Endothelial cell of umbilical vein (primary cell): ENCODE data around the gene PPM1H. TPM values are rescaled to one million over a fixed set of nuclear protein-coding genes. Genes with fewer than 3 reads are reported as not detected.

Experiments used
- BruUV-seq: library from RNA; stranded (reverse); fragments of 400-500 nt; replicated peaks from 2 replicates; lab custom pipeline; 2021; lab: Mats Ljungman, UMichigan
- CTCF ChIA-PET: fragments of 300-600, 350-600 bp; sonication (Branson Sonifier 250); formaldehyde crosslinking; loops from one replicate; lab custom pipeline; 2021; ENCODE audit warnings: antibody characterized with exemption, inconsistent platforms; lab: Charles Lee
- POLR2A ChIA-PET: fragments of 300-600, 350-600 bp; sonication (Branson Sonifier 250); formaldehyde crosslinking; loops from one replicate; lab custom pipeline; 2021; ENCODE audit warnings: antibody characterized with exemption, inconsistent platforms; lab: Charles Lee
- DNase-seq: peaks from one replicate; pipeline ENCODE4 v3.0.0-alpha.2; 2011; ENCODE audit warnings: low read depth, low spot score
- FAIRE-seq: peaks from 2 replicates; lab custom pipeline; 2011; peaks lifted over from hg19 to GRCh38; lab: Jason Lieb, UNC
- H2AFZ ChIP-seq: 2 replicates; pipeline ENCODE4 v1.6.0; 2012; ENCODE audit warnings: low read depth, low read length, control low read depth, inconsistent platforms
- H3K27ac ChIP-seq: 2 replicates; pipeline ENCODE4 v1.5.1; 2011; ENCODE audit warnings: low read depth, mild to moderate bottlenecking, control low read depth, low read length, moderate library complexity; ENCODE audit not compliant: insufficient read depth
- H3K27me3 ChIP-seq, 2 experiments: 2 replicates each; pipeline versions ENCODE4 v1.6.0 to v1.6.1; 2011; ENCODE audit warnings: low read length in 2 of 2, mixed read lengths in 1 of 2; ENCODE audit not compliant: control insufficient read depth in 2 of 2, insufficient read depth in 2 of 2
- H3K36me3 ChIP-seq, 2 experiments: 2 replicates in 1 of 2; 3 replicates in 1 of 2; pipeline ENCODE4 v1.5.1; 2011; ENCODE audit warnings: low read length in 2 of 2, mild to moderate bottlenecking in 1 of 2, moderate library complexity in 1 of 2; ENCODE audit not compliant: control insufficient read depth in 2 of 2, insufficient read depth in 2 of 2; ENCODE audit errors: extremely low read depth in 1 of 2
- H3K4me1 ChIP-seq: 3 replicates; pipeline ENCODE4 v1.5.1; 2011; ENCODE audit warnings: mild to moderate bottlenecking, low read length; ENCODE audit not compliant: control insufficient read depth, insufficient read depth; ENCODE audit errors: extremely low read depth
- H3K4me2 ChIP-seq: 2 replicates; pipeline ENCODE4 v1.6.1; 2011; ENCODE audit warnings: low read length, control low read depth, mixed read lengths; ENCODE audit not compliant: insufficient read depth
- H3K4me3 ChIP-seq, 3 experiments: fragments of 200-600 bp in 1 of 3; sonication (generic), shearing (Covaris generic) in 1 of 3; replicated peaks in 1 of 3; 2 replicates each; pipeline ENCODE4 v1.5.1; 2011 to 2016; ENCODE audit warnings: control low read depth in 3 of 3, low read length in 3 of 3, mild to moderate bottlenecking in 2 of 3, inconsistent platforms in 1 of 3, low read depth in 1 of 3, moderate library complexity in 1 of 3; ENCODE audit not compliant: insufficient read depth in 1 of 3
- H3K79me2 ChIP-seq: 2 replicates; pipeline ENCODE4 v1.6.0; 2012; ENCODE audit warnings: low read length, inconsistent platforms; ENCODE audit not compliant: control insufficient read depth, insufficient read depth
- H3K9ac ChIP-seq: replicated peaks from 2 replicates; pipeline ENCODE3; 2011; ENCODE audit warnings: low read length, control low read depth; ENCODE audit not compliant: insufficient read depth; ENCODE audit errors: extremely low read depth
- H3K9me1 ChIP-seq: replicated peaks from 3 replicates; pipeline ENCODE4 v1.6.0; 2011; ENCODE audit warnings: mild to moderate bottlenecking, low read length; ENCODE audit not compliant: control insufficient read depth, insufficient read depth; ENCODE audit errors: extremely low read depth
- H3K9me3 ChIP-seq: replicated peaks from 2 replicates; pipeline ENCODE4 v1.5.1; 2012; ENCODE audit warnings: low read length, inconsistent platforms; ENCODE audit not compliant: control insufficient read depth, insufficient read depth
- H4K20me1 ChIP-seq: replicated peaks from 2 replicates; pipeline ENCODE3; 2011; ENCODE audit warnings: mild to moderate bottlenecking, low read length; ENCODE audit not compliant: control insufficient read depth, insufficient read depth; ENCODE audit errors: extremely low read depth
- CTCF ChIP-seq, 2 donors: IDR thresholded peaks; 1 replicate in 1 of 2; 2 replicates in 1 of 2; pipeline ENCODE4 v1.5.1; 2011; ENCODE audit warnings: low read length in 2 of 2, mild to moderate bottlenecking in 2 of 2, moderate library complexity in 2 of 2, control low read depth in 1 of 2, inconsistent platforms in 1 of 2, low read depth in 1 of 2; ENCODE audit not compliant: insufficient read depth in 1 of 2; ENCODE audit errors: extremely low read depth in 1 of 2
- EZH2 ChIP-seq: IDR thresholded peaks from 2 replicates; pipeline ENCODE4 v1.6.1; 2012; ENCODE audit warnings: borderline replicate concordance, low read depth, mild to moderate bottlenecking, moderate library complexity, low read length, inconsistent platforms; ENCODE audit not compliant: severe bottlenecking
- FOS ChIP-seq: IDR thresholded peaks from 2 replicates; pipeline ENCODE4 v1.6.1; 2011; ENCODE audit warnings: mild to moderate bottlenecking, low read length, moderate library complexity, borderline replicate concordance; ENCODE audit not compliant: insufficient read depth
- GATA2 ChIP-seq: IDR thresholded peaks from 2 replicates; pipeline ENCODE4 v1.7.0; 2011; ENCODE audit warnings: low read depth, mild to moderate bottlenecking, moderate library complexity, mixed read lengths, low read length; ENCODE audit not compliant: insufficient read length, insufficient read depth
- JUN ChIP-seq: IDR thresholded peaks from 2 replicates; pipeline ENCODE4 v1.6.1; 2011; ENCODE audit warnings: borderline replicate concordance, low read depth; ENCODE audit not compliant: insufficient read length, insufficient read depth
- MAX ChIP-seq: IDR thresholded peaks from 2 replicates; pipeline ENCODE4 v1.6.1; 2011; ENCODE audit not compliant: insufficient read depth, insufficient read length
- MYC ChIP-seq: IDR thresholded peaks from one replicate; pipeline ENCODE4 v1.6.1; 2011; ENCODE audit warnings: mild to moderate bottlenecking, low read depth, low read length
- POLR2A ChIP-seq: IDR thresholded peaks from 2 replicates; pipeline ENCODE4 v1.6.1; 2012; ENCODE audit warnings: low read depth, mild to moderate bottlenecking, control low read depth, low read length
- POLR2AphosphoS5 ChIP-seq: IDR thresholded peaks from 2 replicates; pipeline ENCODE4 v1.6.1; 2012; ENCODE audit warnings: low read depth, mild to moderate bottlenecking, control low read depth, low read length, moderate library complexity; ENCODE audit not compliant: insufficient read depth
- dilution Hi-C: fragments of 300-500 bp; cut with MboI; formaldehyde crosslinking; loops from one replicate; pipeline ENCODE4 v1.15.0; 2019; ENCODE audit warnings: low sequenced_read_pairs; ENCODE audit not compliant: extremely low pct_ligation_motif_present
- intact Hi-C: fragments of 100-400 bp; cut with micrococcal nuclease; formaldehyde crosslinking; loops from one replicate; pipeline ENCODE4 v1.10.0; 2022
- polyA plus RNA-seq, 4 experiments: library from polyadenylated mRNA; depleted of rRNA in 3 of 4; stranded (reverse) in 3 of 4; unstranded in 1 of 4; fragments of >200 nt; gene quantifications; 2 replicates each; pipeline versions ENCODE4 v1.2.1 to v1.2.3, GENCODE V29; 2011 to 2012; ENCODE audit warnings: missing spikeins in 1 of 4
- total RNA-seq: library from RNA; stranded (reverse); gene quantifications from 2 replicates; pipeline ENCODE4 v1.2.3, GENCODE V29; 2021

PPM1H gene
- total and polyA plus RNA-seq, 2 donors (not counting 3 experiments of a cell fraction or from before 2014, with no cell fraction given) = 1.0 to 7.2 TPM

GRCh38 chr12:62802321-62802720 lies 132.6 kb downstream of the PPM1H start:
- FAIRE-seq = no peak
- CTCF ChIA-PET = interaction anchor here (2.5 to 2.7 kb wide), 3 partner anchors 221 to 364 kb away, joined by 11 to 22 read pairs (median 14); no protein-coding TSS in a partner anchor
- no peak for DNase-seq
- BruUV-seq = no TSS peak
- Histone ChIP-seq H3K27ac (no peak overlapping the region), H3K4me2 (no peak overlapping the region), H3K36me3 (no peaks in the 10 kb centered on the region), H3K27me3 (no peaks in the 10 kb centered on the region), H2AFZ (no peak overlapping the region), H3K9ac (no peak overlapping the region), H3K9me3 (no peaks in the 10 kb centered on the region), H4K20me1 (no peaks in the 10 kb centered on the region), H3K79me2 (no peaks in the 10 kb centered on the region), H3K4me1 (no peaks in the 10 kb centered on the region), H3K4me3 (no peak overlapping the region), H3K9me1 (no peaks in the 10 kb centered on the region)
- no peak for TF ChIP-seq CTCF (IDR thresholded peaks at IDR 0.05; ENCODE audit: extremely low read depth in 1 of 2, insufficient read depth in 1 of 2, low read depth in 1 of 2, low read length in 2 of 2)
- no peak for TF ChIP-seq POLR2AphosphoS5
- TF ChIP-seq FOS = no peak
- TF ChIP-seq MAX = no peak
- no peak for TF ChIP-seq MYC
- no peak for TF ChIP-seq POLR2A
- no peak for TF ChIP-seq JUN
- no peak for TF ChIP-seq GATA2
- no peak for TF ChIP-seq EZH2
- POLR2A ChIA-PET = no interaction called here
- intact Hi-C loops (no loop called here), dilution Hi-C loops (no loop called here)
